Measurements from ENCODE around the gene MAST2. TPM values are rescaled to one million over a fixed set of nuclear protein-coding genes. Genes with fewer than 3 reads are reported as not detected.

The MAST2 gene
- total and polyA plus RNA-seq, 2 donors (not counting 3 experiments of a cell fraction or from before 2014, with no cell fraction given), result 25.0 to 41.2 TPM

GRCh38 chr1:46065405-46065804, 262.0 kb downstream of the MAST2 start:
- H3K9me1 ChIP-seq (replicated peaks; ENCODE audit: control insufficient read depth, extremely low read depth, insufficient read depth, low read length), result no peaks in the 10 kb centered on the region
- H2AFZ ChIP-seq (ENCODE audit: low read depth, low read length), result peak overlapping the region; percentile 72
- H3K4me3 ChIP-seq (replicated peaks in 1 of 3; ENCODE audit: insufficient read depth in 1 of 3, low read depth in 1 of 3, low read length in 3 of 3), result no peak overlapping the region
- no peaks in the 10 kb centered on the region for H4K20me1 ChIP-seq (replicated peaks; ENCODE audit: control insufficient read depth, extremely low read depth, insufficient read depth, low read length)
- peak overlapping the region; percentile 25 for H3K4me2 ChIP-seq (ENCODE audit: insufficient read depth, low read length)
- H3K79me2 ChIP-seq (ENCODE audit: control insufficient read depth, insufficient read depth, low read length), result no peaks in the 10 kb centered on the region
- peaks cover 0 to 4% of the 10 kb centered on the region in 2 experiments for H3K36me3 ChIP-seq (ENCODE audit: control insufficient read depth in 2 of 2, extremely low read depth in 1 of 2, insufficient read depth in 2 of 2, low read length in 2 of 2)
- TF ChIP-seq CTCF (IDR thresholded peaks at IDR 0.05; ENCODE audit: extremely low read depth in 1 of 2, insufficient read depth in 1 of 2, low read depth in 1 of 2, low read length in 2 of 2), result no peak
- TF ChIP-seq JUN (IDR thresholded peaks at IDR 0.05; ENCODE audit: borderline replicate concordance, insufficient read depth, insufficient read length, low read depth), result no peak
- no peak for TF ChIP-seq MYC (IDR thresholded peaks at IDR 0.05; ENCODE audit: low read depth, low read length)
- no peak for TF ChIP-seq FOS (IDR thresholded peaks at IDR 0.05; ENCODE audit: borderline replicate concordance, insufficient read depth, low read length)
- no peak for TF ChIP-seq POLR2A (IDR thresholded peaks at IDR 0.05; ENCODE audit: low read depth, low read length)
- no peak for TF ChIP-seq MAX (IDR thresholded peaks at IDR 0.05; ENCODE audit: insufficient read depth, insufficient read length)
- TF ChIP-seq GATA2 (IDR thresholded peaks at IDR 0.05; ENCODE audit: insufficient read depth, insufficient read length, low read depth, low read length), result no peak
- no peak for TF ChIP-seq EZH2 (IDR thresholded peaks at IDR 0.05; ENCODE audit: borderline replicate concordance, low read depth, low read length, severe bottlenecking)
- no peak for TF ChIP-seq POLR2AphosphoS5 (IDR thresholded peaks at IDR 0.05; ENCODE audit: insufficient read depth, low read depth, low read length)
- POLR2A ChIA-PET, result interaction anchor here (0.9 kb wide), 1 partner anchor 67 kb away, joined by 3 read pairs; the partner anchor contains the start of gene PIK3R3
- H3K9me3 ChIP-seq (replicated peaks; ENCODE audit: control insufficient read depth, insufficient read depth, low read length), result no peaks in the 10 kb centered on the region
- H3K27me3 ChIP-seq (ENCODE audit: control insufficient read depth in 2 of 2, insufficient read depth in 2 of 2, low read length in 2 of 2), result no peaks in the 10 kb centered on the region
- no peak for DNase-seq (ENCODE audit: low read depth, low spot score)
- intact Hi-C loops (cut with micrococcal nuclease), result no loop called here
- no peak for FAIRE-seq
- no TSS peak for BruUV-seq (replicated peaks)
- dilution Hi-C loops (cut with MboI; ENCODE audit: extremely low pct_ligation_motif_present, low sequenced_read_pairs), result no loop called here
- peaks cover 4% of the 10 kb centered on the region for H3K4me1 ChIP-seq (ENCODE audit: control insufficient read depth, extremely low read depth, insufficient read depth, low read length)
- no peak overlapping the region for H3K27ac ChIP-seq (ENCODE audit: insufficient read depth, low read depth, low read length)
- H3K9ac ChIP-seq (replicated peaks; ENCODE audit: extremely low read depth, insufficient read depth, low read length), result no peak overlapping the region
- CTCF ChIA-PET, result interaction anchor here (0.6 kb wide), 1 partner anchor 67 kb away, joined by 3 read pairs; the partner anchor contains the start of gene PIK3R3

Measured in endothelial cell of umbilical vein (primary cell).